ENCODE measurements around the gene SMOC2.

The SMOC2 gene

DNA sequence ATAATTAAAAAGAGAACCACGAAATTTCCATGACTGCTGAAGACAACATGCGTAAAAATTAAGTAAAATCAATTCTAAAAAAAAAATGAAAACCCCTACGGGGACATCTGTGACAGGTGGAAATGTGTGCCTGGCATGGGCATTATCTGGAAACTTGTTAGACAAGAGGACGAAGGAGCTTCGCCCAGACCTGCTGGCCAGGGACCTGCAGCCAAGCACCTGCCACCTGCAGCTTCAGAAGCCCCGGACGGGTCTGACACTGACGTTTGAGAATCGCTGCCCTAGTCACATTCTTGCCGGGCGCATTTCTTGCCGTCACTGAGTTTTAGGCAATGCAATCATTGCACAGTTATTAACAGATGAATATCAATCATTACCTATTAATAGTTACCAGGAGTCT lies 140.3 kb downstream of the SMOC2 start:
- FAIRE-seq, result no peak

DNA sequence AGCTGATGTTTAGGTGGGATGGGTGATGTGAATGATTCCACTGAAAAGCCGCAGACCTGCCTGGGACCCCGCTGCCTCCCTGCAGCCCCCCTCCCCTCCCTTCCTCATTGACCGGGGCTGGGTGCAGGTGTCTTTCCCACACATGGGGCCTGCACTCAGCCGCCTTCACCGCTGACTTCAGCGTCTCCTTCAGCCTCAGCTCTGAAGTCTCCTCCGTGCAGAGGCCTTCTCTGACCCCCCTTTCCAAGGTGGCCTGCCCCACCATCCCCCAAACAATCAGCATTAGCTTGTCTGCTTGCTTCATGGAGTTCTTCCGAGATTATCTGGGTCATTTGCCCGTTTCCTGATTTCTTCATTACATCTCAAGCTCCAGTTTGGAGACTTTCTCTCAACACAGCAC lies 140.7 kb downstream of the SMOC2 start:
- FAIRE-seq, result no peak

DNA sequence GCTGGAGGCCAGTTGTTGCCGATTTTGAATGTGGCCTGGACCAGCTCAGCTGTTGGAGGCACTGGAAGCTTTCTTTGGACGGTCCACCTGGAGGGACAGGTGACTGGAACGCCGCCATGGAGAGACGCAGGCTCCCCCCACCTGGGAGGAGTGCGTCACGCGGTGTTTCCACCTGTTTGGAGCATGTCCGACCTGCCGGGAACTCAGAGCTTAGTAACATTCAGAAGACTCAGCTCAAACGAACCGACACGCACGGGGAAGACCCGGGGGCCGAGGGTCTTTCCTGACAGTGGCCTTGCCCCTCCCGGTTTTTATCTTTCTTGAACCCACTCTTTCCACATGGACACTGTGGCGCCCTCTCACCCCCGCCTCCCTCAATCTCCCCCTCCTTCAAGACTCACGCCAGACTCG lies 141.6 kb downstream of the SMOC2 start:
- no peak for FAIRE-seq

DNA sequence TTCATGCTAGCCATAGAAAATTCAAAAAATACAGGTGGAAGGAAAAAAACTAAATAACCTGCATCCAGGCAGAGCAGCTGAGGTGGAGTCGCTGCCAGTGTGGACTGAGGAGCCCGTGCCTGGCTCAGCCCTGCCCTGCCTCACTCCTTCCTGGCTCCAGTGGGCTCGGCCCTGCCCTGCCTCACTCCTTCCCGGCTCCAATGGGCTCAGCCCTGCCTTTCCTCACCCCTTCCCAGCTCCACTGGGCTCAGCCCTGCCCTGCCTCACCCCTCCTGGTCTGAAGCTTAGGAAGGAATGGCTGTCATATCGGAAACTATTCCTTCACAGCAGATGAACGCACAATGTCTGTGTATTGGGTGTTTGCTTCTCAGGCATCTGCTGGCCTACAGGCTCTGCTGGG lies 142.1 kb downstream of the SMOC2 start:
- no peak for FAIRE-seq

DNA sequence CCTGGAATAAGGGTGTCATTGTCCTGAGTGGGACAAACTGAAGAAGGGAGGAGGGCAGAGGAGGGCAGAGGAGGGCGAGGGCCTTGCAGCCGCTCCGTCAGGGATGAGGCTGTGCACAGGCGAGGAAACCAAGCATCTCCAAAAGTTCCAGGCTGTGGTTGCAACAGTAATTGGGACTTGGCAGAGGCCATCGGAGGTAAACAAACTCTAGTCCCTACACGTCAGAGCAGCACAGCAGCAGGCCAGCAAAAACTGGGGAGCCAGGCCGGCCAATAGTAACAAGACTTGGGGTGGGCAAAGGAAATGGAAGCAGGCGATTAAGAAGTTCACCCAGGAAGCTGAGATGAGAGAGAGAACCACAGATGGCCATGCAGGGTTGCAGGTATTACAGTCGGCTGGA lies 142.8 kb downstream of the SMOC2 start:
- FAIRE-seq, result no peak

DNA sequence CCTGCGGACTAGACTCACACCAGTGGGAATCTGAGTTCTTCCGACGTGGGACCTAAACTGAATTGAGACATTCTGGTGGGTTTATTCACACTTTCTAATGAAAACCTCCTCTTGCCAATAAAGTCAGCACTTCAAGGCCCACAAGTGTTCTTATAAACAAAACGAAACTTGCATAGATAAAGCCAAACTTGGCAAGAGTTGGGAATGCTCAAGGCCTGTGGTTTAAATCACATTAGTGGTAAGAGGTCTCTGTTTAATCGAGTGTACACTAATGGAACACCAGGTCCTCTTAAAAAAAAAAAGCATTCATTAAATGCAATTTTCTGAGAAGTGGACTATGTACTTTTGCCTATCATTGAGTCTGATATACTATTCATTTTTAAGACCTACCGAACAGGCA lies 143.3 kb downstream of the SMOC2 start:
- no peak for FAIRE-seq

DNA sequence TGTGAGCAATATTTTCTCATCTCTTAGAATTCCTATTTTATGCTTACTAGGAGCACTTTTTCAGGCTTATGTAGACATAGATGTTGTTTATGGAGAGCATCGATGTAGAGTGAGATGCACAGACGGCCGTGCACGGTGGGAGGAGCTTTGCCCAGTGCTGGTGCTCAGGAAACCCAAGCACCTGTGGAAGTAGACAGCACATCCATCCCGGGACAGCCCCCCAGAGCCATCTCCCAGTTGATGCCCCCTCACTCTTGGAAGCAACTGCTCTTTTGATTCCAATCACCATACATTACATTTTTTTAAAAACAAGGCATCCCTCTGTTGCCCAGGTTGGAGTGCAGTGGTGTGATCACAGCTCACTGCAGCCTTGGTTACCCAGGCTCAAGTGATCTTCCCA lies 143.7 kb downstream of the SMOC2 start:
- no peak for FAIRE-seq

DNA sequence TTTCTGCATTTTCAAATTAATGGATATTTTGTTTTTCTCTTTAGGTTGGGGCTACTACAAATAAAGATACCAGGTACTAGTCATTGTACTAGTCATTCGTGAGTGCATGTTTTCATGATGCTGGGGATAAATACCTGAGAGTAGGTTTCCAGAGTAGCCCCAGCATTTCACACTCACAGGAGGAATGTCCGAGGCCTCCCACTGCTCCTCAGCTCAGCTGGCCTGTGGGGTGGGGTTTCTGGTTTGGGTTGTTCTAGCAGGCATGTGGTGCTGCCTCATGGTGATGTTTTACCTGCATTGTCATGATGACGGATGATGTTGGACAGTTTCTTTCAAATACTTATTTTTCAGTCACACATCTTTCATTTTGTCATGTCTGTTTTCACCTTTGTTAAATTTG lies 144.5 kb downstream of the SMOC2 start:
- no peak for FAIRE-seq

DNA sequence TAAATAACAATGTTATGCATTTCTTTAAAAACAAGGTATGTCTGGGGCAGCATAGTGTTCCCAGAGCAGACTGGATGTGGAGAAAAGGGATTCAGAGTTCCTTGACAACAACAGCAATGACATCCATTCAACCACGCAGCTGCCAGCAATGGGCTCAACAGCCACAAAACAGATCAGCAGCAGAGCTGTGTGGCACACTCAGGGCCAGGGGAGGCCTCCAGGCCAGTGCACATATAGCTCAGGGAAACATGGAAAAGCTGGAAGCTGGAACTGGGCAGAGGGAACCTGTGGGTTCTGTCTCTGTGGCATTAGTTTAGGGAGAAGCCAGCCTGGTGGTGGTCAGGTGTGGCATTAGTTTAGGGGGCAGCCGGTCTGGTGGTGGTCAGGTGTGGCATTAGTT lies 148.3 kb downstream of the SMOC2 start:
- no peak for FAIRE-seq

DNA sequence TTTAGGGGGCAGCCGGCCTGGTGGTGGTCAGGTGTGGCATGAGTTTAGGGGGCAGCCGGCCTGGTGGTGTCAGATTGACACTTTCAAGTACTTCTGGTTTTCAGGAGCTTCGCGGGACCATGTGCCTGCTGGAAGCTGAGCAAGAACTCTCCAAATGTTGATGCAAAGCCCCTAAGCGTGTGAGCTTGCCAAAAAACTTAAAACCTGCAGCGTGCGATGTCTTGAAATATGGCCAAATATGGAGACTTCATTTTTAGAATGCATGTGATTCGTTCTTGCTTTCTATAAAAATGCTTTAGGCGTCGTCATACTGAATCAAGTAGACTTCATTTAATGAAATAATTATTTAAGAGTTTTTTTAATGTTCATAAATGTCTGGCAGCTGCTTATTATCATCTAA lies 149.4 kb downstream of the SMOC2 start:
- FAIRE-seq, result no peak

DNA sequence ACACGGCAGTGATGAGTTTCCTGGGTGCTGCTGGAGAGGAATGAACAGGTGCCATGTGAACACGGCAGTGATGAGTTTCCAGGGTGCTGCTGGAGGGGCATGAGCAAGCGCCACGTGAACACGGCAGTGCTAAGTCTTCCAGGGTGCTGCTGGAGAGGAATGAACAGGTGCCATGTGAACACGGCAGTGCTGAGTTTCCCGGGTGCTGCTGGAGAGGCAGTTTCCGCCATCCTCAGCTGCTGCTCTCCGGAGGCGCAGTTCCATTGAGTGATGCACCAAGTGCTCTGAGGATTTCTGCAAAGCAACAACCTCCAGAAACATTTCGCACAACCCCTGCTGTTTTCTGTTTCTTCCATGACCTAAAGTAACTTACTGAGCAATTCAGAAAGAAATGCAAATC lies 155.4 kb downstream of the SMOC2 start:
- no peak for FAIRE-seq

DNA sequence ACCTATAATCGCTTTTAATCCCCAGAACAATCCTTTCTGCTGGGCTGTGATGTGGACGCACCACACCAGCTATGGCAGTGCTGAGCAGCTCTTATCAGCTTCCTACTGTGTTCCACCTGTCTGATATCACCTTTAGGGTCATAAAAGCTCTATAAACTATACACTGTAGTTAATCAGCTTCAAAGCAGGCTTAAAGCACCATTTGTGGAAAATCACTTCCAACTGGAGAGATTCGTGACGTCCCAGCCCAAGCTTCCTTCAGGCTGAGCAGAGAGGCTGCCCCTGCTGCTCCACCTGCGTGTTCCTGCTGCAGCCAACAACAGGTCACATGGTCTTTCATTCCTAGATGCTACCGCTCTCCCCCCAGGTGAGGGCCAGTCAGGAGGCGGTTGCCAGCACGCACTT lies 156.5 kb downstream of the SMOC2 start:
- FAIRE-seq, result no peak

DNA sequence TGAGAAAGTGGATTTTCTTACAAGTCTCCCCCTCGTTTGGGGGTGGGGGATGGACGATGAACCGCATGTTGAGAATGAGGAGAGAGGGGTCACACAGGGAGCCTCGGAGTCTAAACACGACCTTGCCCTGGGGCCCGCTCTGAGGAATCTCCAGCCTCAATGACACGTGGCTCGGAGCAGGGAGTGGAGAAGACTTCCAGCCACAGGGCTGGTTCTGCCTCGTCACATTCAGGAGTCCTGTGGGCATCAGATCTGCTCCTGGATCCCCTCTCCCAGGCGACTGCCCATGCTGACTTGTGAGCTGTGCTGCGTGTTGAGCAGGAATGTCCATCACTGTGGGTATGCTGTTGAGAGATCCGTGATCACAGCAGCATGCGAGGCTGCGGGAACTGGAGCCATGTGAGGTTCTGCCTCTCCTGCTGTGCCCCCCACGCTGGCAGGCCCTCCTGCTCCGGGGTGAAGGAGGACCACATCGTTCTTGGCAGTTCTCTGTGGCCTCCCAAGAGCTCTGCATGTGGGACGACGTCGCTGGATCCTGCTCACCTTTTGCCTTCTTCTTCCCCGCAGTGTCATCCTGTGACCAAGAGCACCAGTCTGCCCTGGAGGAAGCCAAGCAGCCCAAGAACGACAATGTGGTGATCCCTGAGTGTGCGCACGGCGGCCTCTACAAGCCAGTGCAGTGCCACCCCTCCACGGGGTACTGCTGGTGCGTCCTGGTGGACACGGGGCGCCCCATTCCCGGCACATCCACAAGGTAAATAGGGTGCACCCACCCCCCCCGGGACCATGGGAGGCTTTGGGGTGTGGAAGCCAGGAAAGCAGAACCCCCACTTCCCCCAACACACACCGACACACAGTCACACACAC lies 157.5 kb downstream of the SMOC2 start:
- FAIRE-seq, result no peak

DNA sequence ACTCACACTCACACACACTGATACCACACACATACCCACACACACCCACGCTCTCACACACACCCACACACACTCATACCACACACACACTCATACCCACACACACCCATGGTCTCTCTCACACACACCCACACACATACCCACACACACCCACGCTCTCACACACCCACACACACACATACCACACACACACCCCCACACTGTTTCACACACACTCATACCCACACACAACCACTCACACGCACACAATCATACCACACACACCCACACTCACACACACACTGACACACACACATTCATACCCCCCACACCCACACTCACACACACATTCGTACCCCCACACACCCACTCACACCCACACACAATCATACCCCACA lies 158.1 kb downstream of the SMOC2 start:
- FAIRE-seq, result no peak

DNA sequence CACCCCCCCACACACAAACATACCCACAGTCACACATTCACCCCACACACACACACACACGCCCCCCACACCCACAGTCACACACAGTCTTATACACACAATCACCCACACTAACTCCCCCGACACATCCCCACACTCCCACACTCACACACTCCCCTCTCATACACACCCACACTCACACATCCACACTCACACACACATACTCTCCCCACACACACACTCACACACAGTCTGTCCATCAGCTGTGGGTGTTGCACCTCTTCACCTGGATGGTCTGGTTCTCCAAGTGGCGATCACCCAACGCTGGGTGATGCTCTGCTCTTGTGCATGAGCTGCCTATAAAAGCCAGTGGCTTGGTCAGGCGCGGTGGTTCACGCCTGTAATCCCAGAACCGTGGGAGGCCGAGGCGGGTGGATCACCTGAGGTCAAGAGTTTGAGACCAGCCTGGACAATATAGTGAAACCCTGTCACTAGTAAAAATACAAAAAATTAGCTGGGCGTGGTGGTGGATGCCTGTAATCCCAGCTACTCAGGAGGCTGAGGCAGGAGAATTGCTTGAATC lies 158.9 kb downstream of the SMOC2 start:
- FAIRE-seq, result no peak

DNA sequence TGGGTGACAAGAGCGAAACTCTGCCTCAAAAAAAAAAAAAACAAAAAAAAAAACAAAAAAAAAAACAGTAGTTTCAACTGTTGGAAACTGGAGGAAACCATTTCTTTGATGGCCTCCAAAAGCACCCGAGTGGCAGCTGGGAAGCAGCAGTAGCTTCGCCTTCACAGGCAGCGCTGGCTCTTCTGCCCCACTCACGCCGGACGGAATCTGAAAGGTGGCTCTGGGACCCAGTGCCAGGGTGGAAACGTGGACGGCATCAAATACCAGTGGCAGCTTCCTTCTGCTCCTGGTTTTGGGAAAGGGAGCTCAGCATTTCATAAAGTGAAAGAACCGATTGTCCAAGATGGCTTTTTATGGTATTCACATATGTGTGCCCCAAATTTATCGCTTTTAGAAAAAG lies 159.4 kb downstream of the SMOC2 start:
- FAIRE-seq, result no peak

DNA sequence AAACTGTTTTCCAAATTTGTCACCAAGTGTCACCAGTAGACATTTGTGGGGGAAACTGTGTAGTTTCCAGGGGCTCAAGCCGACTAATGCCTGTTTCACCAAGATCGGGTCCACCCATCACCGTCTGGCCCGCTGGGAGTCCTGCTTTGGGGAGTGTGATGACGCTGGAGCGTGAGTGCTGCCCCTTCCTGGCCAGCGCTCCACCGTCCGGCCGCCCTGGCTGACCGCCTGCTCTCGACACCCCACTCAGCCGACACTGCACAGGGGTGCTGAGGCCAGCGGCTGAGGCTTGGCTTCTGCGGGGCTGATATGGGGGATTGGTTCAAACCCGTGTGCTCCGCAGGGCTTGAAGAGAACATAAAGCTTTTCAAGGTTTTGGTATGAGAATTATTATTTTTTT lies 160.1 kb downstream of the SMOC2 start:
- FAIRE-seq, result no peak

DNA sequence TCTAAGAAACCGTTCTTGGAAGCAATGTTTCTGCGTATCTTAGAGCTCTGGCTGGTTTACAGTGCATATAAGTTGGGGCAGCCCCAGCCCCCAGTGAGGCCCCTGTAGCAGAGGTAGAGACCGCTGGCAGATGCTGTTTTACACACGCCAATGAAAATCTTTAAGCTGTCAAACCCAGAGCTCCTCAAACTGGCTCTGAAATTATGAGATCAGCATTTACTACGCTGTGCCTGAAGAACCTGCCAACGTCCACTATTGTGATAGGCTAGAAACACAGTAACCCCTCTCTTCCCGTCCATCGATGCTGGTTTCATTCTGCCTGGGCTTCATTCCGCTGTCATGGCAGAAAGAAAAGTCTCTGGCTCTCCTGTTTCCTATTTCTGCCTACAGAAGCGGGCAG lies 160.6 kb downstream of the SMOC2 start:
- FAIRE-seq, result no peak

DNA sequence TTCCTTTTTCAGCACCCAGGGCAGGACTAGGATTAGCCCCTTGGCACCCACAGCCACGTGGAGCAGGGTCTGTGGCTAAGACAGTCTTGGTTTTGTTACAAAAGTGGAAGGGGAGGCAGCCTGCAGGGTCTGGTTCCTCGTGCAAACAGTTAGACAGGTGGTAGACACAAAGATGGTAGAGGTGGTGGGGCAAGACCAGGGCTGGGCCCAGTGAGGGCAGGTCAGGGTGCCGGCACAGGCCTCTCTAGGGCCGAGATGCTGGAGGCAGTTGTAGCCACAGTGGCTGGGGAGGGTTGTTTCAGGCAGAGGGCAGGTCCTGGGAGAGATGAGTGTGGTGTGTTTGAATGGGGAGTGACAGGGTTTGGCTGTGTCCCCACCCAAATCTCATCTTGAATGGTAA lies 161.6 kb downstream of the SMOC2 start:
- FAIRE-seq, result no peak

DNA sequence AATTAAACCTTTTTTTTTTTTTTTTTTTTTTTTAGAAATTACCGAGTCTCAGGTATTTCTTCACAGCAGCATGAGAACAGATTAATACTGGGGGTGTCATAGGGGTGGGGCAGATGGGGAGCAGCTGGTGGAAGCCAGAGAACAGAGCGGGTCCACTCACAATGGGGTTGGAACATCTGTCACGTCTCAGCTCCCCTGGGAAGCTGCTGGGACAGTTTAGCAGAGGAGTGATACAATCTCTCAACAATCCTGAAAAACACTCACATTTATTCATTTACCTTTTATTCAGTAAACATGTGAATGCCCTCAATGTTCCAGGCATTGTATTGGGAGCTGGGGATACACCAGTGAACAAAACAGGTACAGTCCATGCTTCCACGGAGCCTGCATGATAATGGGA lies 162.2 kb downstream of the SMOC2 start:
- no peak for FAIRE-seq

DNA sequence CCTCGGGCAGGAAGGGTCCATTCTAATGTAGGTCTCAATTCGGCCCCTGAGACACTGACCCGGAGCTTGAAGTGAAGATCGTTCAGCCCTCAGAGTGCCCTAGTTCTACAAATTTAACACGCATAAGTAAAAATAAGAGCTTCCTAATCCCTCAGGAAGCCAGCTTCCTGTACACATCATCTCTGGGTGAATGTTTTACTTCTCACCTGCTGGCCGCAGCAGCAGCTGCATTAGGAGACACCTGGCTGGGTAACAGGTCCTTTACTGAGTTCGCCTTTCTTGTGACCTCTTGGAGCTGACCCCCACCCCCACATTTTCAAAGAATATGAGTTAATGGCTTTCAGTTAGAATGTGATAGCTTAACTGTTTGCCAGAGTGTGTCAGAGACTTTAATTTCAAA lies 165.0 kb downstream of the SMOC2 start:
- no peak for FAIRE-seq

DNA sequence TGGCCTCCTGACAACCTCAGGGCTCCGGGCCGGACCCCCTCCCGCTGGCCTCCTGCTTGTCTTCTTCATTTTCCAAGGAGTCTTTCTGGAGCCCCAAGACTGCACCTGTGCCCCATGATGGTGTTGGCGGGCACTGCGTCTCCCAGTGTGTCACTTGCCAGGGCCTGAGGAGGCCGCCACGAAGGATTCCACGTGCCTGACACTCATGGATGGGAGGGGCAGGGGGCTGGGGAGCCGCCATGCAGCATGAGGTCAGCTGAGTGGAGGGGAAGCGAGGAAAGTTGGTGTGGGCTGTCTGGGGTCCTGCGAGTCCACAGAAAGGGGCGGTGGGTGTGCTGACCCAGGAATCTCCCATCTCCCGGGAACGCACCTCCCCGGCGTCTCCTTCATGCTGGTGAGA lies 165.7 kb downstream of the SMOC2 start:
- FAIRE-seq, result no peak

DNA sequence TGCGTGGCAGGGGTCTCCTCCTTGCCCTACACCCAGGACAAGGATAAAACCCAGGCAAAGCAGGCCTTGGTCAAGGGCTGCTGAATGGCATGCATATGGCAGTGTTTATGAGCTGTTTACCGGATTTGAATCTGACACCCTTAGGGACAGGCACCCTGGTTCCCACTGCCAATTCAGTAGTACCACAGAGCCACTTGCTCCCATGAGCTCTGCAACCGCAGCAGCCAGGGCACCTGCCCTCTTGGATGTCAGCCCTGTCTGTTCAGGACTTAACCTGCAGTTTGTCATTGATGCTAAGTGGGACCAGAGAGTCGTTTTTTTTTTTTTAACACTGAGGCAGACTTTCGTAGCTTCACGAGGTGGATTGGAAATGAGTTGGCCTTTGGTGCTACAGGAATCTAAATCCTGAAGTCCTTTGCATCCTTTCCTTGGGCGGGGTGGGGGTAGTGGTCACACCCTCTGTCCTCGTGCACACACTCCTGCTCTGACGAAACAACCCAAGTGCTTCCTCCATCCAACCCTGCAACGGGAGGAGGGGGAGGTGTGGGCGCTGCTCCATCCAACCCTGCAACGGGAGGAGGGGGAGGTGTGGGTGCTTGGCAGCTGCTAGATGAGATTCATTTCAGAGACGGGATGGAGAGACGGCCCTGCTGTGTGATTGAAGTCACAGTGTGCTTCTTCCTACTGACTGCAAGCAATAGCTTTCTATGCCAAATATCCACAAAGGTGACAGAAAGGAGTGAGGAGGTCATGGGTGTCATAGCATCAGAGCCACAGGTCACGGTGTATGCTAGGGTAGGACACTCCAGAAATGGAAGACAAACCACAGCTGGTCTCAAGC lies 166.5 kb downstream of the SMOC2 start:
- FAIRE-seq, result no peak

DNA sequence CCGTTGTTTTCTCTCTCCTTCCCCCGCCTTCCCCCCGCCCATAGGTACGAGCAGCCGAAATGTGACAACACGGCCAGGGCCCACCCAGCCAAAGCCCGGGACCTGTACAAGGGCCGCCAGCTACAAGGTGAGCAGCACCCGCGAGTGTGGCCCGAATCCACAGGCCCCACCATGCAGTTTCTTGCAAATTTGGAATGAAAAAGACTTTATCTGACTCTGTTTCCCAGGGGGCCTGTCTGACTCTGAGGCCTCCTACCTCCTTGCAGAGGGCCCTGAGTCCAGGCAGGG lies 167.1 kb downstream of the SMOC2 start:
- no peak for FAIRE-seq

Data from endometrium (tissue), 2 donors.